OCI-LY3 (cell line): ENCODE results near the gene TRIO.

Source experiments
- H2AFZ ChIP-seq: fragments of 200-600, 300-600 bp; shearing (Covaris generic); 2 replicates; pipeline ENCODE4 v1.6.0; 2014; ENCODE audit warnings: antibody characterized with exemption, low read depth, low read length
- H3K27ac ChIP-seq: fragments of 200-600, 300-600 bp; sonication (generic); 2 replicates; pipeline ENCODE4 v1.5.1; 2014; ENCODE audit warnings: mild to moderate bottlenecking, low read length, moderate library complexity, mixed read lengths
- H3K27me3 ChIP-seq: fragments of 200-600, 300-600 bp; sonication (generic); 2 replicates; pipeline ENCODE4 v1.6.1; 2014; ENCODE audit warnings: low read depth, low read length, mixed read lengths
- H3K36me3 ChIP-seq: fragments of 200-600, 300-600 bp; sonication (generic); replicated peaks from 2 replicates; pipeline ENCODE3; 2014; ENCODE audit warnings: low read depth, low read length, mixed read lengths
- H3K4me1 ChIP-seq: fragments of 300-600, 200-600 bp; sonication (generic); 2 replicates; pipeline ENCODE4 v1.6.1; 2014; ENCODE audit warnings: low read length, mixed read lengths
- H3K4me2 ChIP-seq: fragments of 200-600, 300-600 bp; sonication (generic); 2 replicates; pipeline ENCODE4 v1.6.1; 2014; ENCODE audit warnings: low read length, mixed read lengths
- H3K4me3 ChIP-seq: fragments of 300-600, 200-600 bp; sonication (generic); 2 replicates; pipeline ENCODE4 v1.5.1; 2014; ENCODE audit warnings: antibody characterized with exemption, mild to moderate bottlenecking, low read length, moderate library complexity
- H3K79me2 ChIP-seq: fragments of 300-600, 200-600 bp; shearing (Covaris generic); 2 replicates; pipeline ENCODE4 v1.6.1; 2014; ENCODE audit warnings: mild to moderate bottlenecking, low read length, mixed read lengths
- H3K9ac ChIP-seq: fragments of 300-600, 200-600 bp; shearing (Covaris generic); 2 replicates; pipeline ENCODE4 v1.6.0; 2014; ENCODE audit warnings: mild to moderate bottlenecking, low read length, moderate library complexity
- H3K9me3 ChIP-seq: fragments of 200-600, 300-600 bp; shearing (Covaris generic); 2 replicates; pipeline ENCODE4 v1.6.1; 2014; ENCODE audit warnings: low read length, mixed read lengths; ENCODE audit not compliant: insufficient read depth
- H4K20me1 ChIP-seq: fragments of 200-600, 300-600 bp; sonication (generic); 2 replicates; pipeline ENCODE4 v1.6.1; 2016; ENCODE audit warnings: low read length, mixed read lengths; ENCODE audit not compliant: insufficient read depth
- EZH2phosphoT487 ChIP-seq: fragments of 200-600 bp; shearing (Covaris generic); IDR thresholded peaks from 2 replicates; pipeline ENCODE4 v1.6.1; 2018; ENCODE audit warnings: antibody characterized with exemption, mixed run types, low read depth
- TF ChIP-seq, protein P1 (sequence below): fragments of 200-600, 300-600 bp; sonication (generic); IDR thresholded peaks from 2 replicates; pipeline ENCODE4 v1.5.1; 2014; ENCODE audit warnings: antibody characterized with exemption, low read length, low read depth

Gene TRIO

DNA sequence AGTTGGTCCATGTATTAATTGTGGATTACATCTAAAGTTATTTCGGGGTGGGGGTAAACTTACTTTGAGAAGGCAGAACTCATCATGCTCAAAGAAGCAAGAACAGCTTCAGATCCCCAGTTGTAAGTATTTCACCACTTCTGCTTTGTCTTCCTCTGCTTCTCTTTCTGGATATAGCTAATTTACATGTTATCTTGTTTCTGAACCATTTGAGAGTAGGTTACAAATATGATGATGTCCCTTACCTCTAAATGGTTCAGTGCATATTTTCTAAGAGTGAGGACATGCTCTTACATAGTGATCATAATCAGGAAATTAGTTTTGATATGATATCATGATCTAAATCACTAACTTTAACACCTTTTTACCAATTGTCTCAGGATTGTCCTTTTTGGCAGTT, 11.9 kb downstream of the TRIO start:
- TF ChIP-seq, protein P1, sequence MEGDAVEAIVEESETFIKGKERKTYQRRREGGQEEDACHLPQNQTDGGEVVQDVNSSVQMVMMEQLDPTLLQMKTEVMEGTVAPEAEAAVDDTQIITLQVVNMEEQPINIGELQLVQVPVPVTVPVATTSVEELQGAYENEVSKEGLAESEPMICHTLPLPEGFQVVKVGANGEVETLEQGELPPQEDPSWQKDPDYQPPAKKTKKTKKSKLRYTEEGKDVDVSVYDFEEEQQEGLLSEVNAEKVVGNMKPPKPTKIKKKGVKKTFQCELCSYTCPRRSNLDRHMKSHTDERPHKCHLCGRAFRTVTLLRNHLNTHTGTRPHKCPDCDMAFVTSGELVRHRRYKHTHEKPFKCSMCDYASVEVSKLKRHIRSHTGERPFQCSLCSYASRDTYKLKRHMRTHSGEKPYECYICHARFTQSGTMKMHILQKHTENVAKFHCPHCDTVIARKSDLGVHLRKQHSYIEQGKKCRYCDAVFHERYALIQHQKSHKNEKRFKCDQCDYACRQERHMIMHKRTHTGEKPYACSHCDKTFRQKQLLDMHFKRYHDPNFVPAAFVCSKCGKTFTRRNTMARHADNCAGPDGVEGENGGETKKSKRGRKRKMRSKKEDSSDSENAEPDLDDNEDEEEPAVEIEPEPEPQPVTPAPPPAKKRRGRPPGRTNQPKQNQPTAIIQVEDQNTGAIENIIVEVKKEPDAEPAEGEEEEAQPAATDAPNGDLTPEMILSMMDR = no peak
- no peak for TF ChIP-seq EZH2phosphoT487
- Histone ChIP-seq H4K20me1 (no peaks in the 10 kb centered on the region), H3K9ac (no peak overlapping the region), H3K9me3 (no peaks in the 10 kb centered on the region), H3K27me3 (0 out of 2 replicates have a peak, but pooled peaks cover 3% of the 10 kb centered on the region), H2AFZ (no peak overlapping the region), H3K4me2 (peak overlapping the region; percentile 34), H3K4me1 (peaks cover 14% of the 10 kb centered on the region), H3K4me3 (no peak overlapping the region), H3K36me3 (no peaks in the 10 kb centered on the region), H3K27ac (no peak overlapping the region), H3K79me2 (no peaks in the 10 kb centered on the region)

DNA sequence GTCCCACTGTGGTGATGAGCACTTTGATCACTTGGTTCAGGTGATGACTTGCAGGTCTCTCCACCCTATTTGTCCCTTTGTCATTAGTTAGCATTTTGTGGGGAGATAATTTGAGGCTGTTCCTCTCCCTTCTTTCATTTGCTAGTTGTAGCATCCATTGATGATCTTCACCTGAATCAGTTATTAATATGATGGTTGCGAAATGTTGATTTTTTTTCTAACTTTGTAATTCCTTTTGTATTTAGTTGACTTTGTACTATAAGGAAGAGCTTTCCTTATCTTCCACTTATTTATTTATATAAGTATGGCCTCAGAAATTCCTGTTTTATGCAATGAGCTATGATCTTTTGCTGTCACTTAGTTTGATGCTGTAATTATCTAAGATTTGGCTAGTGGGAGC, 12.6 kb downstream of the TRIO start:
- Histone ChIP-seq H2AFZ (no peak overlapping the region), H3K9me3 (no peaks in the 10 kb centered on the region), H3K27me3 (0 out of 2 replicates have a peak, but pooled peaks cover 3% of the 10 kb centered on the region), H3K36me3 (no peaks in the 10 kb centered on the region), H3K27ac (no peak overlapping the region), H3K4me3 (no peak overlapping the region), H3K4me2 (no peak overlapping the region), H4K20me1 (no peaks in the 10 kb centered on the region), H3K4me1 (peaks cover 14% of the 10 kb centered on the region), H3K79me2 (no peaks in the 10 kb centered on the region), H3K9ac (no peak overlapping the region)
- TF ChIP-seq, protein P1 = no peak
- no peak for TF ChIP-seq EZH2phosphoT487

DNA sequence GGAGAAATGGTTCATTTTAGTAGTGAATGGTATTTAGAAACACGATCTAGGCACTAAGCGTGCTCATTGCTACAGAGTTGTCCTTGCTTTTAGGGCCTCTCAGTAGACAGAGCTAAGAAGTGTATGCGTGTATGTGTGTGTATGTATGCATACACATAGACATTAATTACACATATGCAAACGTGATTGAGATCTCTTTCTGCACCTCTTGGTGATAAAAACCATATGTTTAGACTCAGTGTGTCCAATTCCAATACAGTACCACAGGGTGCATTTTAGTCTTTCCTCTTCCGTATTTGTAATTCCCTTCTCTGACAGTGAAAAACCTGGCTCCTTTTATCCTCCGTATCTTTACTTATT, 13.1 kb downstream of the TRIO start:
- H4K20me1 ChIP-seq = no peaks in the 10 kb centered on the region
- no peak for TF ChIP-seq EZH2phosphoT487
- TF ChIP-seq, protein P1 = no peak
- H3K9ac ChIP-seq = no peak overlapping the region
- H3K9me3 ChIP-seq = no peaks in the 10 kb centered on the region
- peaks cover 14% of the 10 kb centered on the region for H3K4me1 ChIP-seq
- no peak overlapping the region for H3K4me3 ChIP-seq
- no peaks in the 10 kb centered on the region for H3K36me3 ChIP-seq
- no peak overlapping the region for H2AFZ ChIP-seq
- no peak overlapping the region for H3K4me2 ChIP-seq
- no peak overlapping the region for H3K27ac ChIP-seq
- H3K79me2 ChIP-seq = no peaks in the 10 kb centered on the region
- 0 out of 2 replicates have a peak, but pooled peaks cover 3% of the 10 kb centered on the region for H3K27me3 ChIP-seq

DNA sequence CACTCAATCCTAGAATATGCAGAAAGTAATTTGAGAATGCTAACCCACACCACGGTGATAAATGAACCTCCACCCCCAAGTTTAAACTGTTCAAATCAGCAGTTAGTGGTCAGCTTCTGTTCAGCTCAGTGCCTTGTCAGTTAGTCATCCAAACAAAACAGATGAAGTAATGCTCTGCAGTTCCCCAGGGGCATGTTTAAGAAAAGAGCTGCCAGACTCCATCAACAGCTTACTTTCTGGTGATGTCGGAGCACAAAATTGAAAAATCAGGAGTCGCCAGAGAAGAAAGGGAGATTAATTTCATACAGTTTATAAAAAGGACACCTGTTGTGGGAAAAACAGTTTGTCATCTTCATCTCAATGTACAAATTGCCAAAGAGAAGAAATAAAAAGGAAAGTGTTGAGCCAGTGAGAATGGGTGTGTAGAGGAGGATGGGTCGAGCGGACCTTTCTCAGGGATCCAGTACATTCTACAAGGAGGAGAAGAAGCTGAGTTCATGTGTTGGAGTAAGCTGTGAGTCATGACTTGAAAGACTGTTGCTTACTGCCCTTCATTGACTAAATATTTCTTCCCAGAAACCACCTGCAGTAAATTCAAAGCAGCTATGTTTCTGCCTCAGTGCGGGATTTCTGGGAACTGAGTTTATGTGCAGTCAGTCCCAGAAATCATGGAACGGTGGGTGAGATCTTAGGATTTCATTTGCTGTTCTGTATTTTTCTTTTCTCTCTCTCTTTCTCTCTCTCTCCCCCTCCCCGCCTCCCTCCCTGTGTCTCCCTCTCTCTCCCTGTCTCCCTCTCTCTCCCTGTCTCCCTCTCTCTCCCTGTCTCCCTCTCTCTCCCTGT, 13.7 kb downstream of the TRIO start:
- Histone ChIP-seq H3K4me1 (peaks cover 14% of the 10 kb centered on the region), H3K36me3 (no peaks in the 10 kb centered on the region), H3K4me2 (no peak overlapping the region), H2AFZ (no peak overlapping the region), H3K79me2 (no peaks in the 10 kb centered on the region), H3K27me3 (0 out of 2 replicates have a peak, but pooled peaks cover 3% of the 10 kb centered on the region), H3K4me3 (no peak overlapping the region), H3K9ac (no peak overlapping the region), H3K27ac (no peak overlapping the region), H4K20me1 (no peaks in the 10 kb centered on the region), H3K9me3 (no peaks in the 10 kb centered on the region)
- no peak for TF ChIP-seq EZH2phosphoT487
